NT2/D1 (cell line): ENCODE data around the gene SCMH1.

Experiments used
- SUZ12 ChIP-seq: IDR thresholded peaks from 2 replicates; pipeline ENCODE4 v1.6.1; 2011; ENCODE audit not compliant: insufficient read length, insufficient read depth; ENCODE audit errors: extremely low read depth
- YY1 ChIP-seq: IDR thresholded peaks from 2 replicates; pipeline ENCODE4 v1.6.1; 2011; ENCODE audit not compliant: insufficient read length, insufficient read depth
- ZNF274 ChIP-seq: IDR thresholded peaks from 2 replicates; pipeline ENCODE4 v1.6.1; 2011; ENCODE audit warnings: mild to moderate bottlenecking, low read depth, low read length

GRCh38 chr1:40988280-40988679 lies 253.8 kb downstream of the SCMH1 start:
- TF ChIP-seq YY1 (no peak), ZNF274 (no peak), SUZ12 (no peak)
